DOHH2 (cell line): ENCODE data around the gene SMIM17.

Source experiments
- H3F3A ChIP-seq: fragments of 200-600 bp; sonication (generic), shearing (Covaris generic); 2 replicates; pipeline ENCODE4 v1.6.0; 2016; ENCODE audit warnings: antibody characterized with exemption, mild to moderate bottlenecking; ENCODE audit not compliant: control insufficient read depth, insufficient read depth
- H3K27ac ChIP-seq: fragments of 200-600 bp; sonication (generic); 2 replicates; pipeline ENCODE4 v1.5.1; 2014; ENCODE audit warnings: low read depth, mild to moderate bottlenecking, low read length, moderate library complexity
- H3K27me3 ChIP-seq: fragments of 200-600 bp; sonication (generic); 2 replicates; pipeline ENCODE4 v1.6.1; 2014; ENCODE audit warnings: mild to moderate bottlenecking, low read length, mixed read lengths; ENCODE audit not compliant: control insufficient read depth
- H3K36me3 ChIP-seq: fragments of 200-600 bp; sonication (generic); 2 replicates; pipeline ENCODE4 v1.6.1; 2014; ENCODE audit warnings: mild to moderate bottlenecking, low read length, moderate library complexity, mixed read lengths; ENCODE audit not compliant: control insufficient read depth
- H3K4me1 ChIP-seq: fragments of 200-600 bp; sonication (generic); 2 replicates; pipeline ENCODE4 v1.6.1; 2014; ENCODE audit warnings: mild to moderate bottlenecking, low read length, mixed read lengths; ENCODE audit not compliant: control insufficient read depth
- H3K4me2 ChIP-seq: fragments of 200-600 bp; sonication (generic); 2 replicates; pipeline ENCODE4 v1.6.0; 2014; ENCODE audit warnings: mild to moderate bottlenecking, low read length, moderate library complexity
- H3K4me3 ChIP-seq: fragments of 200-600 bp; sonication (generic); 2 replicates; pipeline ENCODE4 v1.5.1; 2014; ENCODE audit warnings: mild to moderate bottlenecking, low read length, mixed read lengths
- H3K79me2 ChIP-seq: fragments of 200-600 bp; sonication (generic); 2 replicates; pipeline ENCODE4 v1.6.1; 2014; ENCODE audit warnings: mild to moderate bottlenecking, low read length, mixed read lengths; ENCODE audit not compliant: control insufficient read depth
- H3K9me2 ChIP-seq: fragments of 200-600 bp; sonication (generic); replicated peaks from 2 replicates; pipeline ENCODE4 v1.6.1; 2014; ENCODE audit warnings: mild to moderate bottlenecking, low read length, mixed read lengths; ENCODE audit not compliant: control insufficient read depth
- H3K9me3 ChIP-seq: fragments of 200-600 bp; sonication (generic); 2 replicates; pipeline ENCODE4 v1.6.1; 2014; ENCODE audit warnings: antibody characterized with exemption, low read length, mixed read lengths; ENCODE audit not compliant: control insufficient read depth, insufficient read depth
- H4K20me1 ChIP-seq: fragments of 200-600 bp; sonication (generic); 2 replicates; pipeline ENCODE4 v1.6.0; 2014; ENCODE audit warnings: low read depth, mild to moderate bottlenecking, antibody characterized with exemption, low read length, moderate library complexity; ENCODE audit not compliant: control insufficient read depth, insufficient read depth
- EZH2phosphoT487 ChIP-seq: fragments of 200-600 bp; sonication (generic); IDR thresholded peaks from 2 replicates; pipeline ENCODE4 v1.6.1; 2017; ENCODE audit warnings: borderline replicate concordance, mild to moderate bottlenecking, antibody characterized with exemption, low read length, moderate library complexity, mixed read lengths
- TF ChIP-seq, protein P1 (sequence below): fragments of 200-600 bp; sonication (generic); IDR thresholded peaks from one replicate; pipeline ENCODE4 v1.5.1; 2014; ENCODE audit warnings: antibody characterized with exemption, mild to moderate bottlenecking, low read depth, low read length; ENCODE audit not compliant: poor library complexity, severe bottlenecking

SMIM17 gene

GRCh38 chr19:56612737-56613136 lies 30.2 kb upstream of the SMIM17 start:
- H3K36me3 ChIP-seq: no peaks in the 10 kb centered on the region

GRCh38 chr19:56613639-56614038 lies 29.3 kb upstream of the SMIM17 start:
- H3K4me3 ChIP-seq: no peak overlapping the region
- no peaks in the 10 kb centered on the region for H3F3A ChIP-seq
- no peaks in the 10 kb centered on the region for H3K36me3 ChIP-seq
- no peaks in the 10 kb centered on the region for H3K27me3 ChIP-seq
- no peaks in the 10 kb centered on the region for H3K79me2 ChIP-seq
- H3K9me2 ChIP-seq: no peaks in the 10 kb centered on the region
- H3K27ac ChIP-seq: no peak overlapping the region
- TF ChIP-seq, protein P1, sequence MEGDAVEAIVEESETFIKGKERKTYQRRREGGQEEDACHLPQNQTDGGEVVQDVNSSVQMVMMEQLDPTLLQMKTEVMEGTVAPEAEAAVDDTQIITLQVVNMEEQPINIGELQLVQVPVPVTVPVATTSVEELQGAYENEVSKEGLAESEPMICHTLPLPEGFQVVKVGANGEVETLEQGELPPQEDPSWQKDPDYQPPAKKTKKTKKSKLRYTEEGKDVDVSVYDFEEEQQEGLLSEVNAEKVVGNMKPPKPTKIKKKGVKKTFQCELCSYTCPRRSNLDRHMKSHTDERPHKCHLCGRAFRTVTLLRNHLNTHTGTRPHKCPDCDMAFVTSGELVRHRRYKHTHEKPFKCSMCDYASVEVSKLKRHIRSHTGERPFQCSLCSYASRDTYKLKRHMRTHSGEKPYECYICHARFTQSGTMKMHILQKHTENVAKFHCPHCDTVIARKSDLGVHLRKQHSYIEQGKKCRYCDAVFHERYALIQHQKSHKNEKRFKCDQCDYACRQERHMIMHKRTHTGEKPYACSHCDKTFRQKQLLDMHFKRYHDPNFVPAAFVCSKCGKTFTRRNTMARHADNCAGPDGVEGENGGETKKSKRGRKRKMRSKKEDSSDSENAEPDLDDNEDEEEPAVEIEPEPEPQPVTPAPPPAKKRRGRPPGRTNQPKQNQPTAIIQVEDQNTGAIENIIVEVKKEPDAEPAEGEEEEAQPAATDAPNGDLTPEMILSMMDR: no peak
- TF ChIP-seq EZH2phosphoT487: no peak
- peaks cover 20% of the 10 kb centered on the region; the same call in 1 of the 2 replicates for H3K9me3 ChIP-seq
- no peaks in the 10 kb centered on the region for H3K4me1 ChIP-seq
- no peaks in the 10 kb centered on the region for H4K20me1 ChIP-seq
- no peak overlapping the region for H3K4me2 ChIP-seq

More at GRCh38 chr19:56612737-56613136, 30.2 kb upstream of the SMIM17 start:
- Histone ChIP-seq H4K20me1 (no peaks in the 10 kb centered on the region), H3K9me3 (peaks cover 20% of the 10 kb centered on the region; the same call in 1 of the 2 replicates), H3K27ac (no peak overlapping the region), H3K4me1 (no peaks in the 10 kb centered on the region), H3K27me3 (no peaks in the 10 kb centered on the region), H3K79me2 (no peaks in the 10 kb centered on the region), H3K4me3 (no peak overlapping the region), H3F3A (no peaks in the 10 kb centered on the region), H3K9me2 (no peaks in the 10 kb centered on the region), H3K4me2 (no peak overlapping the region)
- no peak for TF ChIP-seq EZH2phosphoT487
- TF ChIP-seq, protein P1: no peak

- Histone ChIP-seq H4K20me1 (no peaks in the 10 kb centered on the region), H3K27me3 (no peaks in the 10 kb centered on the region), H3K4me2 (no peak overlapping the region), H3F3A (no peaks in the 10 kb centered on the region), H3K9me3 (peaks cover 34% of the 10 kb centered on the region; the same call in 1 of the 2 replicates), H3K4me1 (no peaks in the 10 kb centered on the region), H3K4me3 (no peak overlapping the region), H3K36me3 (peaks cover 9% of the 10 kb centered on the region; the same call in 1 of the 2 replicates), H3K9me2 (no peaks in the 10 kb centered on the region), H3K27ac (no peak overlapping the region), H3K79me2 (no peaks in the 10 kb centered on the region)
- no peak for TF ChIP-seq EZH2phosphoT487
- TF ChIP-seq, protein P1: no peak
Observed at GRCh38 chr19:56617531-56617930, 25.4 kb upstream of the SMIM17 start.
